ENCODE data around the gene FHIT.

DNA sequence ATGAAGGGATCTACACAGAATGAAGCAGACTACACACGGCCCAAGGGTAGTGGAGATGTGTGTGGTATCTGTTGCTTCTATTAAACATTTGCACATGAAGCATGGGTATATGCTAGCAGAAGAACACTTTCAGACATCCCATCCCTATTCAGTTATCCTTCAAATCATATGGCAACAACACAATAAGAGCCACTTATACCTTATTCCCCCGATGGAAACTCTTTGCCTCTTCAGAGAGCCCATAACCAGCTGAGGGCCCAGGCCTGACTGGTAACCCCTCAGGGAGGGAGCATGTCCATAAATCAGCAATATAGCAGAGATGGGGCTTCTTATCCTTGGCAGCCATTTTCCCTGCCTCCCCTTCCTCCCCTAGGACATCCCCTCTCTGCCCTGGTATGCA is 210.6 kb downstream of the FHIT start:
- TF ChIP-seq, protein P1, sequence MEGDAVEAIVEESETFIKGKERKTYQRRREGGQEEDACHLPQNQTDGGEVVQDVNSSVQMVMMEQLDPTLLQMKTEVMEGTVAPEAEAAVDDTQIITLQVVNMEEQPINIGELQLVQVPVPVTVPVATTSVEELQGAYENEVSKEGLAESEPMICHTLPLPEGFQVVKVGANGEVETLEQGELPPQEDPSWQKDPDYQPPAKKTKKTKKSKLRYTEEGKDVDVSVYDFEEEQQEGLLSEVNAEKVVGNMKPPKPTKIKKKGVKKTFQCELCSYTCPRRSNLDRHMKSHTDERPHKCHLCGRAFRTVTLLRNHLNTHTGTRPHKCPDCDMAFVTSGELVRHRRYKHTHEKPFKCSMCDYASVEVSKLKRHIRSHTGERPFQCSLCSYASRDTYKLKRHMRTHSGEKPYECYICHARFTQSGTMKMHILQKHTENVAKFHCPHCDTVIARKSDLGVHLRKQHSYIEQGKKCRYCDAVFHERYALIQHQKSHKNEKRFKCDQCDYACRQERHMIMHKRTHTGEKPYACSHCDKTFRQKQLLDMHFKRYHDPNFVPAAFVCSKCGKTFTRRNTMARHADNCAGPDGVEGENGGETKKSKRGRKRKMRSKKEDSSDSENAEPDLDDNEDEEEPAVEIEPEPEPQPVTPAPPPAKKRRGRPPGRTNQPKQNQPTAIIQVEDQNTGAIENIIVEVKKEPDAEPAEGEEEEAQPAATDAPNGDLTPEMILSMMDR (IDR thresholded peaks at IDR 0.05): no peak
- TF ChIP-seq EP300 (IDR thresholded peaks at IDR 0.05): no peak
